Naive thymus-derived CD8-positive, alpha-beta T cell (primary cell): ENCODE results near the gene DARS1. TPM values are rescaled to one million over a fixed set of nuclear protein-coding genes. Genes with fewer than 3 reads are reported as not detected.

ENCODE experiments used
- ATAC-seq, 2 donors: fragments of 150-1000 bp; cut with Tn5 transposase in 1 of 2; sonication (Bioruptor Pico), chemical (Tn5 transposase) in 1 of 2; 1 replicate in 1 of 2; 2 replicates in 1 of 2; pipeline ENCODE4 v1.10.0; 2021; ENCODE audit warnings: mild to moderate bottlenecking in 2 of 2, moderate library complexity in 2 of 2
- POLR2A ChIA-PET: fragments of 350-600 bp; sonication (Branson Sonifier 250); formaldehyde crosslinking; loops from one replicate; lab custom pipeline; 2021; ENCODE audit warnings: antibody characterized with exemption; lab: Charles Lee
- DNase-seq, 10 donors: peaks; one replicate each; pipeline versions ENCODE4 v3.0.0 to v3.0.0-alpha.2; 2020 to 2022
- H3K27ac Mint-ChIP-seq, 10 donors: one replicate each; pipeline ENCODE4 v1.8.0; 2020 to 2022; ENCODE audit warnings: mild to moderate bottlenecking in 10 of 10, mixed read lengths in 10 of 10, moderate library complexity in 4 of 10, inconsistent platforms in 1 of 10
- H3K27me3 Mint-ChIP-seq, 5 donors: one replicate each; pipeline ENCODE4 v1.8.0; 2021 to 2022; ENCODE audit warnings: mixed read lengths in 5 of 5
- H3K36me3 Mint-ChIP-seq, 3 donors: one replicate each; pipeline ENCODE4 v1.8.0; 2020 to 2022; ENCODE audit warnings: mixed read lengths in 3 of 3, mild to moderate bottlenecking in 2 of 3, inconsistent platforms in 1 of 3
- H3K4me1 Mint-ChIP-seq, 4 donors: one replicate each; pipeline ENCODE4 v1.8.0; 2021 to 2022; ENCODE audit warnings: mixed read lengths in 4 of 4
- H3K4me3 Mint-ChIP-seq, 10 donors: one replicate each; pipeline ENCODE4 v1.8.0; 2020 to 2022; ENCODE audit warnings: mild to moderate bottlenecking in 10 of 10, mixed read lengths in 10 of 10, moderate library complexity in 6 of 10, inconsistent platforms in 1 of 10
- H3K9me3 Mint-ChIP-seq, 9 donors: one replicate each; pipeline ENCODE4 v1.8.0; 2020 to 2022; ENCODE audit warnings: mixed read lengths in 9 of 9, mild to moderate bottlenecking in 3 of 9, inconsistent platforms in 1 of 9, moderate library complexity in 1 of 9
- polyA plus RNA-seq, 3 donors: library from polyadenylated mRNA; unstranded; fragments of 300-500 nt; fragmentation: Illumina TruSeq; gene quantifications; one replicate each; pipeline ENCODE4 v1.2.3, GENCODE V29; 2021
- total RNA-seq, 8 experiments: library from RNA in 2 of 8; stranded (reverse) in 2 of 8; gene quantifications; one replicate each; pipeline ENCODE4 v1.2.3 and lab custom pipeline; 2021 to 2026

Gene DARS1
- total RNA-seq (10 to 100 TPM; 58.5 to 59.4 TPM), polyA plus RNA-seq (100 to 1,000 TPM; 129 to 135 (median 133) TPM), total RNA-seq (lab: John Stamatoyannopoulos, UW) (66.9 to 205 (median 126) reads per million in 6 experiments)

DNA sequence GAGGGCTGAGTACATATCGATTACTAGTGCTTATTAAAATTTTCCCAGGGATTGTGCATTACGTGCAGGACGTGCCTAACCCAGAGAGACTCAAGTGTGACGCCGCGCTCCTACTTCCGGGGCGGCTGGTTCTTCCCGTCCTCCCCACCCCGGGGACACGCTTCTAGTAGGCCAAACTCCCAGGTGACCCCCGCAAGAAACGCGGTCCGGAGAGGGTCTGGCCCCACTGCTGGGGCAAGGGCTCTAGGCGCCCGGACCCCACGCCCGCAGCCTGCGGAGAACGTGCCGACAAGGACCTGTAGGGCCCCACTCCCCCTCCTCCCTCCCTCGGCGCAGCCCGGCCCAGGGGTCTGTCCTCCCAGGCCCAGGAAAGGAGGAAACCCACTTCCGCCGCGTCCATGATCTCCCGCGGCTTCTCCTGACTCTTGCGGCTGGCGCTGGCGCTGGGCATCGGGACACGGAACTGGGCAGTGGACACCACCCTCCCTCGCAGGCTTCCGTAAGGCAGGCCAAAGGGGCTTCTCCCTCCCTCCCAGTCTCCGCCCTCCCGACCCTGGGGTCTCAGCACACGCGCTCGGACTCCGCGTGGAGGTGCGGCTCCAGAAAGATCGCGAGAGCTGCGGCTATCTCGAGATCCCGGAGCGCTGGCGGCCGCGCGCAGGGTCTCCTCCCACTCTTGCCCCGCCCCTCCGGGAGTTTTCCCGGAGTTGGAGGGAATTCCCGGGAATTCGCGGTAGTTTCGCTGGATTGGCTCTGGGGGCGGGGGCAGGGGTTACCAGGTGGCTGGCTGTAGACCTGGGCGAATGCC lies at the start of gene DARS1:
TSS of gene DARS1 (minus strand) at position 609 of the 808 bp plus-strand sequence. CDS start at position 451, 158 bp downstream.
- Mint-ChIP-seq H3K36me3 (peaks cover 0 to 24% (median 0%) of the 10 kb centered on the region in 3 donors), H3K9me3 (no peaks in the 10 kb centered on the region), H3K4me3 (peak within 1 kb of the TSS; percentile 91 to 98 (median 96)), H3K27me3 (no peaks in the 10 kb centered on the region), H3K4me1 (peaks cover 11 to 59% (median 47%) of the 10 kb centered on the region in 4 donors), H3K27ac (peak within 1 kb of the TSS; percentile 98 to 100 (median 98))
- DNase-seq (peak; percentile 69 to 89 (median 78)), ATAC-seq (peak; percentile 82 to 84)
- POLR2A ChIA-PET, result interaction anchor here (0.6 to 3.3 kb wide), 16 partner anchors 9 to 396 kb away, joined by 3 to 39 read pairs (median 4); partner anchors contain the start of gene CXCR4

DNA sequence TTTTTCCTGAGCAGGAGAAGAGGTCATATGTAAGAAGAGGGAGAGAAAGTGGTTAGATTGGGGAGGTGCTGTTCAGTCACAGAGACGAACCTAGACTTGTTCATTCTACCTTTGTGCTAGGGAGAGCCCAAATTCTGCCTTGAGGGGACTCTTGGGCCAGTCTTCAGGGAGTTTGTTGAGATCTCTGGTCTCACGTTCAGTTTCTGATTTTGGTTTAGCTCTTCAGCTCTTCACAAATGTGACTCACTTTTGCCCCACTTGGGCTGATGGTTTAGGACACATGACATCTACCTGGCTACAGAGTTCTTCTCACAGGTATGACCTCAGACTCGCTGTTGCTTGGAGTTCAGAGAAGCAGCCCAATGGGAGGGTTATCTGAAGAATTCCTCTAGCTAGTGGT lies 49.2 kb upstream of the DARS1 start:
- no peak for ATAC-seq
- POLR2A ChIA-PET, result interaction anchor here (0.7 kb wide), 1 partner anchor 12 kb away, joined by 3 read pairs; no protein-coding TSS in a partner anchor

DNA sequence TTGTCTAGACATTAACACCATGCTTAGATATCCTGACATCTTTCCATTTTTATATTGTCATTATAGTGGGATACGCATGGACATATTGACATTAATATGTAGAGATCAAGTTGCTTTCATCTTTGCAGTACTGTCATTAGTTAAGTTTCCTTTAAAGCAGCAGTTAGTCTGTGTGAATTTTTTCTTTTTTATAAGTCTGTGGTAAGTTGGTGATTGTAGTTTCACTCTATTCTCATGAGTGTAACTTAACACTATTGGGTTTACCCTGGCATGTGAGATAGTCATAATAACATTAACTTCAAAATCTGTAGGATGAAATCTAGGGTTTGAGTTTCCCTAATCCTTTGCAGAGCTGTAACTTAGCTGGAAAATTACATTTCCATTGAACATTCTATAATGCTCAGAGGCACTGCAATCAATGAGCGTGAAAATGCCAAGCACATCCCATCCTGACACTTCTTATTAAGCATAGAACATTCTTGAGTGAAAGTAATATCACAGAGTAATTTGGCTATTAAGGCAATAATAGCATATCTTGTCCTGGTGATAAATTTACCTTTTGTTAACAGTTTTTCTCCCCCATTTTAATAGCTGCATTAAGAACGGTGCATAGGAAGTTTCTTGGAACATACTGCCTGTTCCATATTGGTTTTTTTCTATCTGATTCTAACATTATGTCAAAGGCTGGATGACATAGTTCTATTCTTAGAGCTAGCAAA lies 47.5 kb upstream of the DARS1 start:
- Mint-ChIP-seq H3K36me3 (no peaks in the 10 kb centered on the region), H3K4me3 (no peak overlapping the region), H3K27me3 (no peaks in the 10 kb centered on the region), H3K27ac (no peak overlapping the region), H3K9me3 (no peaks in the 10 kb centered on the region), H3K4me1 (no peaks in the 10 kb centered on the region)
- no peak for ATAC-seq
- POLR2A ChIA-PET, result no interaction called here
- DNase-seq, result no peak

More for the DNA sequence above, 49.2 kb upstream of the DARS1 start:
- Mint-ChIP-seq H3K4me3 (no peak overlapping the region), H3K4me1 (no peaks in the 10 kb centered on the region), H3K27me3 (no peaks in the 10 kb centered on the region), H3K27ac (no peak overlapping the region), H3K36me3 (no peaks in the 10 kb centered on the region), H3K9me3 (peaks cover 0 to 9% (median 0%) of the 10 kb centered on the region in 9 donors)
- DNase-seq, result no peak

DNA sequence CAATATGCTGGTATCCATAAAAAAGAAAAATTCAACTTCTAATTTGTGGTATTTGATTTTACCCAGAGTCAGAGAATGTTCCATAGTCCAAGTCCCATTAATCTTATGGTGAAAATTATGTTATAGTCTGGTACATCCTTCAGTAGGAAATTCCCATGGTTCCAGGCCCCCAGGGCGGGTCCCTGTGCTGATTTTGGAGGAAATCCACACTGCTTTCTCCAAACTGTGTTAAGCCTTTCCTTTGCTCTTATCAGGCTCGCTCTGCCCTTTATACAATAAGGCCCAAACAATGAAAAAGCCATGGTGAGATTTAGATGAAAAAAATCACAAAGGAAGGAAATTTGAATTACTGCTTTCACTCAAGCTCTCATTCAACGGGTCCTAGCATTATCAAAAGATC lies 46.8 kb upstream of the DARS1 start:
- H3K27ac Mint-ChIP-seq, result no peak overlapping the region
- no peaks in the 10 kb centered on the region for H3K27me3 Mint-ChIP-seq
- H3K36me3 Mint-ChIP-seq, result no peaks in the 10 kb centered on the region
- no peak for ATAC-seq
- H3K4me1 Mint-ChIP-seq, result no peaks in the 10 kb centered on the region
- DNase-seq, result no peak
- POLR2A ChIA-PET, result no interaction called here
- H3K9me3 Mint-ChIP-seq, result no peaks in the 10 kb centered on the region
- H3K4me3 Mint-ChIP-seq, result no peak overlapping the region

DNA sequence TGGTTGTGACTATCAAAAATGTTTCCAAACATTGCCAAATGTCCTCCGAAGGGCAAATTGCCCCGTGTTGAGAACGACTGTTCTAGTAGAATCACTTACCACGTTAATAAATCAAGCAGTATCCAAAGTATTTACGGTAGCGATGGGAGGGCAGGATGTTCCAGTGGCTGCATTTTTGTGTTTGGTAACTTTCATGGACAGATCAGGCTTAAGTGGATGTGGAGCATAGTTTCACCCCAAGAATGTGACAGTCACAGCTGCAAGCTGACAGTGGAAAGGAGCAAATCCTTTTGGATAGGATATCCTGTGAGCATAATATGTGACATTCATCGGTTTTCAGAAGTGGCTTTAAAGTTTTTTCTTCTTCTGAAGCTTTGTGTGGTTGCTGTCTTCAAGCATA lies 46.3 kb upstream of the DARS1 start:
- no peak for DNase-seq
- POLR2A ChIA-PET, result no interaction called here
- no peak overlapping the region for H3K4me3 Mint-ChIP-seq
- no peaks in the 10 kb centered on the region for H3K27me3 Mint-ChIP-seq
- no peaks in the 10 kb centered on the region for H3K4me1 Mint-ChIP-seq
- no peak for ATAC-seq
- no peaks in the 10 kb centered on the region for H3K9me3 Mint-ChIP-seq
- peak overlapping the region in 1 of 10 donors; percentile 12 for H3K27ac Mint-ChIP-seq
- H3K36me3 Mint-ChIP-seq, result no peaks in the 10 kb centered on the region

DNA sequence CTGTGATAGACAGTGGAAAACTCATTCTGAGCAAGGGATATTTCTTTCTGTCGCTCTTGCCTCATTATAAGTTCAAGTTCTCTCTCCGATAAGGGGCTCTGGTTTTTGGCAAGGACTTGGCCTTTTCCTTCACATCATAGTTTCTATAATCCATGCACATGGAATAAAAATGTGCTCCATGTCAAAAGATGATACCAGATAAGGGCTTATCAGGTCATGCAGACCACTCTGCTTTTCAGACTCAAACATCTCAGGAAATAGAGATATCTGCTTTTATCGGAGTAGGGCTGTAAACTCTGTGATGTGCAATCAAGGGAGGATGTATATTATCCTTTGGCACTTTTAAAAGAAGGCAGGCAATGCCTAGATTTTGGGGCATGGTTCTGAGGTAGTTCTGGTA lies 45.0 kb upstream of the DARS1 start:
- H3K4me3 Mint-ChIP-seq, result no peak overlapping the region
- H3K4me1 Mint-ChIP-seq, result peaks cover under 1 to 6% (median 4%) of the 10 kb centered on the region in 4 donors
- H3K27ac Mint-ChIP-seq, result peak overlapping the region in 2 of 10 donors; percentile 49 to 58
- ATAC-seq, result no peak
- H3K27me3 Mint-ChIP-seq, result no peaks in the 10 kb centered on the region
- POLR2A ChIA-PET, result interaction anchor here (0.6 kb wide), 1 partner anchor 96 kb away, joined by 4 read pairs; no protein-coding TSS in a partner anchor
- no peak for DNase-seq
- no peaks in the 10 kb centered on the region for H3K9me3 Mint-ChIP-seq
- H3K36me3 Mint-ChIP-seq, result no peaks in the 10 kb centered on the region

DNA sequence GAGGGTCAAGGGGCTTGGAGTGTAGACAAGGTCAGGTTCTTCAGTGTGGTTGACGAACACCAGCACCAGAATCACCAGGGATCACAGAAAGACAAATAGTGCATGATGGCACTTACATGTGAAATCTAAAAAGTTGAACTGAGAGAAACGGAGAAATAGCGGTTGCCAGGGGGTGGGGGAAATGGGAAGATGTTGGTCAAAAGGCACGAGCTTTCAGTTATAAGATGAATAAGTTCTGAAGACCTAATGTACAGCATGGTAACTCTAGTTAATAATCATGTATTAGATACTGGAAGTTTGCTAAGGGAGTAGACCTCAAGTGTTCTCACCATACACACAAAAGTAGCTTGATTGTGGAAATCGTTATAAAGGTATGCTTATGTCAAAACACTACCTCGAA lies 43.7 kb upstream of the DARS1 start:
- POLR2A ChIA-PET, result no interaction called here
- Mint-ChIP-seq H3K4me3 (no peak overlapping the region), H3K27me3 (no peaks in the 10 kb centered on the region), H3K36me3 (no peaks in the 10 kb centered on the region), H3K4me1 (peaks cover 4 to 11% (median 7%) of the 10 kb centered on the region in 4 donors), H3K27ac (no peak overlapping the region), H3K9me3 (no peaks in the 10 kb centered on the region)
- ATAC-seq (no peak), DNase-seq (no peak)

DNA sequence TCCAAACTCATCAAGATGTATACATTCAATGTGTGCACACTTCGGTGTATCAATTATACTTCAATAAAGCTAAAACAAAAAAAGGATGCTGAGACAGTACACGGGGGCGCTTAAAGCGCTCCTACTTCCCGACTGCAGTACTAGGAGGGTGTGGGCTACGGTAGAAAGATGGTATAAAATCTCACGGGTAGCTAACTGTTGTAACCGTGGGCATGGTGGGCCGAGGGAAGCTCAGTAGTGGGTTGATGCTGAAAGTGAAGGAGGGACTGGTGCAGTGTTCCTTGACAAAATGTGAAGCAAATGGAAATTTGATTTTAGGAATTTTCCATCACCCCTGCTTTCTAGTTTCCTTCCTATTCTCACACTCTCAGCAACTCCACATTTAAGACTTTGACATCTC lies 42.6 kb upstream of the DARS1 start:
- POLR2A ChIA-PET, result no interaction called here
- Mint-ChIP-seq H3K9me3 (no peaks in the 10 kb centered on the region), H3K36me3 (no peaks in the 10 kb centered on the region), H3K4me3 (no peak overlapping the region), H3K4me1 (peaks cover 4 to 11% (median 8%) of the 10 kb centered on the region in 4 donors), H3K27me3 (no peaks in the 10 kb centered on the region), H3K27ac (peak overlapping the region in 1 of 10 donors; percentile 63)
- no peak for DNase-seq
- no peak for ATAC-seq

DNA sequence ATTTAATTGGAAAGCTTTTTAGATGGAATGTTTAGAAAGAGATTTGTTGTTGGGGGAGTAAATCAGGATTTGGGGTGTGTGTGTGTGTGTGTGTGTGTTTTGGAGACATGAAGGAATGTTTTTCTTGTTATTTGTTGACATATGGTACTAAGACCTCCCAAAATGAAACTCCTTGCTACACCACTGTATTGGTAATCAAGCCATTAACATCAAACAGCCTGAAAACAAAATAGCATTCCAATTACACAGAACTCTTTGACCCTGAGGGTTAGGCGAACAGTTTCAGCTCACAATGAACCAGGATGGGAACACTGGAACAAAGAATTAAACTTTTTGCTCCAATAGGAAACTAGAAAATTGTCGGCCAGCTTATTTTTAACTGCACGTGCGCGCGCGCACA lies 41.7 kb upstream of the DARS1 start:
- DNase-seq (no peak), ATAC-seq (no peak)
- no peaks in the 10 kb centered on the region for H3K9me3 Mint-ChIP-seq
- no peaks in the 10 kb centered on the region for H3K36me3 Mint-ChIP-seq
- POLR2A ChIA-PET, result no interaction called here
- H3K4me3 Mint-ChIP-seq, result no peak overlapping the region
- H3K4me1 Mint-ChIP-seq, result peaks cover 4 to 11% (median 10%) of the 10 kb centered on the region in 4 donors
- peak overlapping the region in 3 of 10 donors; percentile 21 to 66 (median 41) for H3K27ac Mint-ChIP-seq
- no peaks in the 10 kb centered on the region for H3K27me3 Mint-ChIP-seq

DNA sequence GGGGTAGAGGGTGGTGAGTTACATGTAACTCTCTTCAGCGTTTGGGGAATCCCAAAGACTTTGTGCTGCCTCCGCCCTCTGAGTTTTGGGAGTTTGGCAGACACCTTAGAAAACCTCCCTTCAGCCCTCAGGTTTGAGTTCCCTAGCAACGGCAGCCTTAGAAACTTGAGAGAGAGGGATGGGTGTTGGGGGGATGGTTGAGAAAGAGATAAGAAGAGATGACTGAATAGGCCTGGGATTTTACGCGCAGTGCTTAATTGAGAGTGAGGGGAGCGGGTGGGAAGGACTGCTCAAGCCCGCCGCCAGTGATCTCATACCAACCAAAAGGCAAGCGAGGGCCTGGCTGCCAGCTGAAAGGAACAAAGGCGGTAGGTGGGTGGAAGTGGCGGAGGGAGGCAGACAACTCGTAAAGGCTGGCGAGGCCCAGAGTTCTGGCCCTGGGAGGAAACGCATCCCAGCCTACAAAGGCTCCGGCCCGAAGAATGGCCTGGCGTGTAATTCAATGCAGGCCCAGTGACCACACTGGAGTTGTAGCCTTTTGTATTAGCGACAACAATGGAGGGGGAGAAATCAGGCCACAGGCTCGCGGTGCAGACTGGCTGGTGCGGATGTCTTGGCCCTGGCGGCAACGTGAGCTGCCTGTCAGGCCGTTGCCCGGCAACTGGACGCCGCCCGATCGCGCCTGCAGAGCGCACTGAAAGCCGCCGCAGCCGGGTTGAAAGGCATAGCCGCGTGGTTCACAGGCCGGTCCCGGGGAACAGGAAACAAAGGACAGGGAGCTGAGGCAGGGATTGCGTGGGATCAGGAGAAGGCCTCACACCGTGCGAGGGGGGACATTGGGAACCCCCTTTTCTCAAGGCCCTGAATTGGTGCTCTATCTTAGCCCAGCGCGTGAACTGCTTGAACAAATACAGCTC lies 39.9 kb upstream of the DARS1 start:
- Mint-ChIP-seq H3K4me1 (peaks cover 4 to 15% (median 10%) of the 10 kb centered on the region in 4 donors), H3K27me3 (no peaks in the 10 kb centered on the region), H3K9me3 (no peaks in the 10 kb centered on the region), H3K4me3 (peak overlapping the region; percentile 24 to 66 (median 58)), H3K36me3 (no peaks in the 10 kb centered on the region), H3K27ac (peak overlapping the region in 6 of 10 donors; percentile 15 to 75 (median 28))
- ATAC-seq (peak; percentile 57 to 82), DNase-seq (peak in 7 of 10 donors; percentile 8 to 66 (median 21))
- POLR2A ChIA-PET, result interaction anchor here (0.5 kb wide), 1 partner anchor 19 kb away, joined by 3 read pairs; no protein-coding TSS in a partner anchor

DNA sequence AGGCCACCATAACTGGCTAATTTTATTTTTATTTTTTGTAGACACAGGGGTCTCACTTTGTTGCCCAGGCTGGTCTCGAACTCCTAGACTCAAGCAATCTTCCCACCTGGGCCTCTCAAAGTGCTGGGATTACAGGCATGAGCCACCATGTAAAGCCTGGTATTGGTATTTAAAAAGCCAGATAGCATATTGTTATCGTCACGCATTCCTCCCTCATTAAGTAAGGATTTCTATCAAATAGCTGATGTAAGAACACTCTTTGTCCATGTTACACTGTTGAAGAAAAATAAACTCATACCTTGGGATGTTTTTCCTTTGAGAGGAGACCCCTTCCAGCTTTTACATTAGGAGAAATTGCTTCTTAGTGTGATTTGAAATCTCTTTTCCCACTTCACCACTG lies 39.2 kb upstream of the DARS1 start:
- Mint-ChIP-seq H3K9me3 (no peaks in the 10 kb centered on the region), H3K27me3 (no peaks in the 10 kb centered on the region), H3K27ac (peak overlapping the region in 3 of 10 donors; percentile 19 to 75 (median 28)), H3K36me3 (no peaks in the 10 kb centered on the region), H3K4me1 (peaks cover 4 to 20% (median 10%) of the 10 kb centered on the region in 4 donors), H3K4me3 (peak overlapping the region in 1 of 10 donors; percentile 50)
- no peak for DNase-seq
- no peak for ATAC-seq
- POLR2A ChIA-PET, result no interaction called here

DNA sequence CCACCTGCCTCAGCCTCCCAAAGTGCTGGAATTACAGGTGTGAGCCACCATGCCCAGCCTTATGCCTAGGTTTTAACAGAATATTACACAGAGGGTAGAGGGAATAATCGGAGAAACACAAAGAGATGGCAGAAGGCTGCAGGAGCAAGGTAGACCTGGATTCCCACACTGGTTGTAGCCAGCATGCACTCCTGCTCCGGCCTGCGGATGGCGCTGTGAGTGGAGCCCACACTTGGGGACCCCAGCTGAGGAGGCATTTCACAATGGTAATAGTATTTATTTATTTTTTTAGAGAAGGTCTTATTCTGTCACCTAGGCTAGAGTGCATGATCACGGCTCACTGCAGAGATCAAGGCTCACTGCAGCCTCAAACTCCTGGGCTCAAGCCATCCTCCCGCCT lies 38.8 kb upstream of the DARS1 start:
- ATAC-seq, result no peak

More for the DNA sequence above, 38.8 kb upstream of the DARS1 start:
- peaks cover 4 to 24% (median 10%) of the 10 kb centered on the region in 4 donors for H3K4me1 Mint-ChIP-seq
- POLR2A ChIA-PET, result interaction anchor here (0.6 to 0.7 kb wide), 2 partner anchors 65 to 221 kb away, joined by 3 to 4 read pairs; no protein-coding TSS in a partner anchor
- H3K9me3 Mint-ChIP-seq, result no peaks in the 10 kb centered on the region
- H3K4me3 Mint-ChIP-seq, result peak overlapping the region in 1 of 10 donors; percentile 6
- no peak for DNase-seq
- H3K27me3 Mint-ChIP-seq, result no peaks in the 10 kb centered on the region
- no peaks in the 10 kb centered on the region for H3K36me3 Mint-ChIP-seq
- no peak overlapping the region for H3K27ac Mint-ChIP-seq
